KMS-11 (cell line): ENCODE results near the gene TMC6.

Source experiments
- H2AFZ ChIP-seq: fragments of 200-600 bp; sonication (generic); 2 replicates; pipeline ENCODE4 v1.6.1; 2016; ENCODE audit warnings: antibody characterized with exemption, mixed run types, low read depth
- H3K27ac ChIP-seq: fragments of 200-600 bp; sonication (generic); 2 replicates; pipeline ENCODE4 v1.6.1; 2016; ENCODE audit warnings: mild to moderate bottlenecking, mixed run types
- H3K27me3 ChIP-seq: fragments of 200-600 bp; sonication (generic); 2 replicates; pipeline ENCODE4 v1.6.1; 2017; ENCODE audit warnings: mild to moderate bottlenecking, low read depth, mixed run types, moderate library complexity; ENCODE audit not compliant: insufficient read depth
- H3K36me3 ChIP-seq: fragments of 200-600 bp; sonication (generic); 2 replicates; pipeline ENCODE4 v1.6.1; 2017; ENCODE audit warnings: mild to moderate bottlenecking, mixed run types; ENCODE audit not compliant: insufficient read depth
- H3K4me1 ChIP-seq: fragments of 200-600 bp; sonication (generic); 2 replicates; pipeline ENCODE4 v1.6.1; 2016; ENCODE audit warnings: mild to moderate bottlenecking, low read depth, mixed run types; ENCODE audit not compliant: poor library complexity, severe bottlenecking
- H3K4me2 ChIP-seq: fragments of 200-600 bp; sonication (generic); 2 replicates; pipeline ENCODE4 v1.7.0; 2016; ENCODE audit warnings: mild to moderate bottlenecking, mixed run types
- H3K4me3 ChIP-seq: fragments of 200-600 bp; sonication (generic); IDR thresholded peaks from 2 replicates; pipeline ENCODE4 v1.6.1; 2017; ENCODE audit warnings: low read depth, low read length, mixed read lengths; ENCODE audit not compliant: insufficient read depth
- H3K79me2 ChIP-seq: fragments of 200-600 bp; sonication (generic); 2 replicates; pipeline ENCODE4 v1.6.1; 2016; ENCODE audit warnings: low read depth, mixed run types; ENCODE audit not compliant: insufficient read depth
- H3K9ac ChIP-seq: fragments of 200-600 bp; sonication (generic); 2 replicates; pipeline ENCODE4 v1.6.1; 2016; ENCODE audit warnings: mild to moderate bottlenecking, mixed run types
- H4K20me1 ChIP-seq: fragments of 200-600 bp; sonication (generic); 2 replicates; pipeline ENCODE4 v1.6.1; 2016; ENCODE audit warnings: mild to moderate bottlenecking, mixed run types; ENCODE audit not compliant: insufficient read depth
- TF ChIP-seq, protein P1 (sequence below): fragments of 200-600 bp; sonication (generic); conservative IDR thresholded peaks from 2 replicates; pipeline ENCODE4 v1.6.1; 2017; ENCODE audit warnings: low read depth, mild to moderate bottlenecking, antibody characterized with exemption, low read length, moderate library complexity, mixed read lengths

TMC6 gene

DNA sequence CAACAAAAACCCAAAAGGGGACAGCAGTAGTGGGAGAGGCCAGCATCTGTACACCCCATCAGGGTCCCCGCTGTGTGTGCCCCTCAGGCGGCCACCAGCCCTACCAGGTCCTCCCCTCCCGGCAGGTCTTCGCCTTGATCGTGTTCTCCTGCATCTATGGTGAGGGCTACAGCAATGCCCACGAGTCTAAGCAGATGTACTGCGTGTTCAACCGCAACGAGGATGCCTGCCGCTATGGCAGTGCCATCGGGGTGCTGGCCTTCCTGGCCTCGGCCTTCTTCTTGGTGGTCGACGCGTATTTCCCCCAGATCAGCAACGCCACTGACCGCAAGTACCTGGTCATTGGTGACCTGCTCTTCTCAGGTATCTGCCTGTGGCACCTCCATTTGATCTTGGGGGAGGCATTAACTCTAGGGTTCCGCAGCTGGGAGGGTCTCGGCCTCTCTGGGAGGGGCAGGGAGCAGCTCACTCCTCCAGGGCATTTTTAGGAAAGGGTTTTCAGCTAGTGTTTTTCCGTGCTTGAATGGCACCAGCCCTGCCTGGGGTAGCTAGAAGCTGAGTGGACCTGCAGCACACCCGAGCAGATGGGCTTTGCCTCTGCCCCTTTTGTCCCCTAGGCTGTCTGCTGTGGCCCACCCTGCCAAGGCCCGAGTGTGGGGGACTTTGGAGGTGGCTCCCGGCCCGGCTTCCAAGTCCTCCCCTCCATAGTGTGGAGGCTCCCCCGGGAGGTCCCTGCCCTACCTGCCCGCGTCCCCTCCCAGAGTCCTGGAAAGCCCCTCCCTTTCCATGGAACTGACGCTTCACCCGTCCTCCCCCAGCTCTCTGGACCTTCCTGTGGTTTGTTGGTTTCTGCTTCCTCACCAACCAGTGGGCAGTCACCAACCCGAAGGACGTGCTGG lies 42.4 kb upstream of the TMC6 start:
- Histone ChIP-seq H3K79me2 (peaks cover 49% of the 10 kb centered on the region), H3K4me3 (no peak overlapping the region), H3K27me3 (no peaks in the 10 kb centered on the region), H3K27ac (peak overlapping the region; percentile 72; the same call in 1 of the 2 replicates), H3K4me2 (peak overlapping the region; percentile 50; the same call in 1 of the 2 replicates), H4K20me1 (no peaks in the 10 kb centered on the region), H2AFZ (no peak overlapping the region), H3K9ac (peak overlapping the region; percentile 19; the same call in 1 of the 2 replicates), H3K4me1 (peaks cover 83% of the 10 kb centered on the region), H3K36me3 (peaks cover 9% of the 10 kb centered on the region; the same call in 1 of the 2 replicates)
- TF ChIP-seq, protein P1, sequence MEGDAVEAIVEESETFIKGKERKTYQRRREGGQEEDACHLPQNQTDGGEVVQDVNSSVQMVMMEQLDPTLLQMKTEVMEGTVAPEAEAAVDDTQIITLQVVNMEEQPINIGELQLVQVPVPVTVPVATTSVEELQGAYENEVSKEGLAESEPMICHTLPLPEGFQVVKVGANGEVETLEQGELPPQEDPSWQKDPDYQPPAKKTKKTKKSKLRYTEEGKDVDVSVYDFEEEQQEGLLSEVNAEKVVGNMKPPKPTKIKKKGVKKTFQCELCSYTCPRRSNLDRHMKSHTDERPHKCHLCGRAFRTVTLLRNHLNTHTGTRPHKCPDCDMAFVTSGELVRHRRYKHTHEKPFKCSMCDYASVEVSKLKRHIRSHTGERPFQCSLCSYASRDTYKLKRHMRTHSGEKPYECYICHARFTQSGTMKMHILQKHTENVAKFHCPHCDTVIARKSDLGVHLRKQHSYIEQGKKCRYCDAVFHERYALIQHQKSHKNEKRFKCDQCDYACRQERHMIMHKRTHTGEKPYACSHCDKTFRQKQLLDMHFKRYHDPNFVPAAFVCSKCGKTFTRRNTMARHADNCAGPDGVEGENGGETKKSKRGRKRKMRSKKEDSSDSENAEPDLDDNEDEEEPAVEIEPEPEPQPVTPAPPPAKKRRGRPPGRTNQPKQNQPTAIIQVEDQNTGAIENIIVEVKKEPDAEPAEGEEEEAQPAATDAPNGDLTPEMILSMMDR: no peak

DNA sequence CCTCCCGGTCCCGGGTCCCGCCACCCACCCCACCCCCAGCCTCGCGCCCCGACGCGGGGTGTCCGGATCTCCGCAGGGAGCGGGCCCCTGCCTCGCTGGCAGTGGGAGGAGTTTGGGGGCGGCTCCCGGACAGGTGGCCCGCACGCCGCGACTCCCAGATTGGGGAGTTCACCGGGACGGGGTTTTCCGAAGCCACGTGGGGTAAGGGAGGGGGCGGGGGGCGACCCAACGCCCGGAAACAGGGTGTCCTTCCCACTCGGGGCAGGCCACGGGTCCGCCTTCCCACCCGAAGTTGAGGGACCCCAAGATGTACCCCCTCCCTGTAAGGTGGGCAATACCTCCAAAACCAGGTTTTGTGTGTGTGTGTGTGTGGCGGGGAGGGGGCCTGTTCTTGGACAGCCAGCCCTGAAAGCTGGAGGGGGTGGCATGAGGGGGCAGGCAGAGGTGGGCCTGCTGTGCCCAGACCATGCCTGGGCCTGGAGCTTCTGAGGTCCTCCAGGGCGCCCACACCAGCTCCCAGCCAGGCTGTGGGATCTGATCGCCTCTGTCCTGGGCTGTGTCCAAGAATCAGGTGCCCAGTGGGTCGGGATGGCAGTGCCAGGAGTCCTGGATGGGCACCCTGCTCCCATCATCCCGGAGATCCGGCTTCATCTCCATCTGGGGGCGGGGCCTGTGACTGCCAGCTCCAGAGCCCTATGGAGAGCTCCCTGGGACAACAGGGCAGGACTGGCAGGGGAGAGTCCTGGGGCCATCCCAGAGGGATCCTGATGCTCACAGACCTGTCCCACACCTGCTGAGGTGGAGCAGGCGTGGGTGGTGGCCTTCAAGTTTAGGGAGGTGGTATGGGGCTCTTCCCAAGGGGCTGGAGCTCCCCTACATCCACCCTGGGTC lies 40.6 kb upstream of the TMC6 start:
- peak overlapping the region; percentile 72 for H3K27ac ChIP-seq

DNA sequence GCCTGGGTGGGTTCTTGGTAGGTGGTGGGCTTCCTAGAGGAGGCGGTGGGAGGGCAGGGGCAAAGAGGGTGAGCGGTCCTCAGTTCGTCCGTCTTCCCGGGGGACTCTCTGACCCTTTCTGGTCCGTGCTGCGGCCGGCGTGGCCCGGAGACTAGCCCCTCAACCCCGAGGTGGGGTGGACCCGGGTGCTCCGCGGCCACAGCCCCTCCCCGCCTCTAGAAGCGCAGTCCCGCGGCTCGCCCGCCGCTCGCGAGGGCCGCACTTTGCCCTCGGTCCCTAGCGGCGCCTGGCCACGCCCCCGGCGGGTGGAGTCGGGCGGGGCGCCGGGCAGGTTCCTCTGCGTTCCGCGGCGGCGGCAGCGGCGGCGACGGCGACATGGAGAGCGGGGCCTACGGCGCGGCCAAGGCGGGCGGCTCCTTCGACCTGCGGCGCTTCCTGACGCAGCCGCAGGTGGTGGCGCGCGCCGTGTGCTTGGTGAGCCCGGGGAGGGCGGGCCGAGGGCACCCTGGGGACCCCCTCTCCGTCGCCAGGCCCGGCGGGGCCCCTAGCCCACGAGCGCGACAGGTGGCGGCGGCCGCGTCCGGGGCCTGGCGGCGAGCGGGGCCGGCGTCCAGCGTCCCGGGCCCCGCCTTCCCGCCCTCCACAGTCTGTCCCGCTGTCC lies 39.8 kb upstream of the TMC6 start, which contains the start of gene SYNGR2:
Gene SYNGR2 (plus strand): TSS at position 340 of the 661 bp plus-strand sequence. CDS start 36 bp downstream, at position 376.
- TF ChIP-seq, protein P1: no peak
- no peaks in the 10 kb centered on the region for H4K20me1 ChIP-seq
- peak within 1 kb of the TSS; percentile 67 for H3K4me2 ChIP-seq
- H3K9ac ChIP-seq: peak within 1 kb of the TSS; percentile 83
- no peak within 1 kb of the TSS for H3K4me3 ChIP-seq
- H3K27ac ChIP-seq: peak within 1 kb of the TSS; percentile 72
- H2AFZ ChIP-seq: peak within 1 kb of the TSS; percentile 55
- H3K36me3 ChIP-seq: peaks cover 9% of the 10 kb centered on the region; the same call in 1 of the 2 replicates
- peaks cover 49% of the 10 kb centered on the region for H3K79me2 ChIP-seq
- no peaks in the 10 kb centered on the region for H3K27me3 ChIP-seq
- H3K4me1 ChIP-seq: peaks cover 57% of the 10 kb centered on the region

More for the DNA sequence above, 40.6 kb upstream of the TMC6 start:
- TF ChIP-seq, protein P1: no peak
- Histone ChIP-seq H3K79me2 (peaks cover 49% of the 10 kb centered on the region), H3K4me2 (peak overlapping the region; percentile 50), H3K4me3 (no peak overlapping the region), H2AFZ (no peak overlapping the region), H3K4me1 (peaks cover 65% of the 10 kb centered on the region), H3K36me3 (peaks cover 9% of the 10 kb centered on the region; the same call in 1 of the 2 replicates), H3K9ac (peak overlapping the region; percentile 83), H4K20me1 (no peaks in the 10 kb centered on the region), H3K27me3 (no peaks in the 10 kb centered on the region)

DNA sequence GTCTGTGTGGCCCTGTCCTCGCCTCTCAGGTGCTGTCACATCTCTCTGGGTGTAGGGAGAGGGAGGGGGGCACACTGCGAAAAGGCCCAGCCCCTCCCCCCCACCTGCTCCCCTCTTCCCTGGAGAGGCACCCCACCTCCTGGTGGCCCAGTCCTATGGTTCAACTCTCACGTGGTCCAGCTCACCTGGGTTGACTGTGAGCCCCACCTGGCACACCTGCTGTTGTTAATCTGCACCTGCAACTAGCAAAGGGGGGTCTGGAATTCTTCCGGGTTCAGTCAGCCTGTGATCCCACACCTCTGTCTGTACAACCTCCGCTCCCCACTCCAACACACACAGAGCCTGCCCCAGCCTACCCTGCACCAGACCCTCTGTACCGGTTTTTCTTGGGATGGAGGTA lies 37.9 kb upstream of the TMC6 start:
- H3K36me3 ChIP-seq: peaks cover 5% of the 10 kb centered on the region; the same call in 1 of the 2 replicates
- no peak overlapping the region for H2AFZ ChIP-seq
- H3K27ac ChIP-seq: no peak overlapping the region
- no peak overlapping the region for H3K4me3 ChIP-seq
- TF ChIP-seq, protein P1: no peak
- H3K9ac ChIP-seq: no peak overlapping the region; the same call in 1 of the 2 replicates
- H3K4me2 ChIP-seq: no peak overlapping the region
- H3K79me2 ChIP-seq: peaks cover 35% of the 10 kb centered on the region
- peaks cover 38% of the 10 kb centered on the region for H3K4me1 ChIP-seq
- no peaks in the 10 kb centered on the region for H4K20me1 ChIP-seq
- H3K27me3 ChIP-seq: no peaks in the 10 kb centered on the region
